A673 (cell line): ENCODE measurements around the gene PTK7.

Source experiments
- EZH2 ChIP-seq: fragments of 200-600 bp; sonication (generic); IDR thresholded peaks from 2 replicates; pipeline ENCODE4 v1.6.1; 2017; ENCODE audit warnings: borderline replicate concordance, low read depth, mild to moderate bottlenecking, mixed read lengths, antibody characterized with exemption, low read length; ENCODE audit not compliant: poor library complexity, severe bottlenecking
- TF ChIP-seq, protein P1 (sequence below): fragments of 300-800, 200-600 bp; sonication (generic); conservative IDR thresholded peaks from 2 replicates; pipeline ENCODE4 v1.5.1; 2017; ENCODE audit warnings: low read depth, mild to moderate bottlenecking, antibody characterized with exemption, low read length, moderate library complexity, mixed read lengths

DNA sequence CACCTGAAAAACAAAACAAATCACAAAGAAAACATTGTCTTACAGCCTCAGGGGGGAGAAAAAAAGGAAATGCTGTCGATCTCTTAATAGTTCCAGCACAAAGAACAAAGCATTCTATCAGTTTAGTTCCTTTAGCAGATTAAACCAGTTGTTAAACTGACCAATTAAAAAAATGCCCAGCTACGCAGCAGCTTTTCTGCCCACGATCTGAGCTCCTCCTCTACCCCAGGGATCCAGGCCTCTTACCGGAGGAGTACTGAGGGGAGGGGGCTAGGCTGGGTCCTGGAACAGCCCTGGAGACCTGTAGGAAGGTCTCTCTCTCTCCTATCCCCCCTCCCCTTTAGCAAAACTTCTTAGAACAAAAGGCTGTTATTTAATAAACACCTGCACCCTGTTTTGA lies 13.4 kb downstream of the PTK7 start:
- TF ChIP-seq, protein P1, sequence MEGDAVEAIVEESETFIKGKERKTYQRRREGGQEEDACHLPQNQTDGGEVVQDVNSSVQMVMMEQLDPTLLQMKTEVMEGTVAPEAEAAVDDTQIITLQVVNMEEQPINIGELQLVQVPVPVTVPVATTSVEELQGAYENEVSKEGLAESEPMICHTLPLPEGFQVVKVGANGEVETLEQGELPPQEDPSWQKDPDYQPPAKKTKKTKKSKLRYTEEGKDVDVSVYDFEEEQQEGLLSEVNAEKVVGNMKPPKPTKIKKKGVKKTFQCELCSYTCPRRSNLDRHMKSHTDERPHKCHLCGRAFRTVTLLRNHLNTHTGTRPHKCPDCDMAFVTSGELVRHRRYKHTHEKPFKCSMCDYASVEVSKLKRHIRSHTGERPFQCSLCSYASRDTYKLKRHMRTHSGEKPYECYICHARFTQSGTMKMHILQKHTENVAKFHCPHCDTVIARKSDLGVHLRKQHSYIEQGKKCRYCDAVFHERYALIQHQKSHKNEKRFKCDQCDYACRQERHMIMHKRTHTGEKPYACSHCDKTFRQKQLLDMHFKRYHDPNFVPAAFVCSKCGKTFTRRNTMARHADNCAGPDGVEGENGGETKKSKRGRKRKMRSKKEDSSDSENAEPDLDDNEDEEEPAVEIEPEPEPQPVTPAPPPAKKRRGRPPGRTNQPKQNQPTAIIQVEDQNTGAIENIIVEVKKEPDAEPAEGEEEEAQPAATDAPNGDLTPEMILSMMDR, result no peak
- TF ChIP-seq EZH2, result no peak
